D721Med (cell line): ENCODE measurements around the gene NRN1L.
"Not testable (repeated sequence)": the region's sequence is repeated elsewhere in the genome, so short reads cannot be mapped to it uniquely, and the experiment has no call there.

ENCODE experiments used
- DNase-seq: peaks from one replicate; pipeline ENCODE4 v3.0.0; 2011; ENCODE audit warnings: low spot score; ENCODE audit not compliant: insufficient read length
- FAIRE-seq: peaks from 2 replicates; lab custom pipeline; 2011; peaks lifted over from hg19 to GRCh38; lab: Jason Lieb, UNC
- TF ChIP-seq, protein P1 (sequence below): IDR thresholded peaks from 2 replicates; pipeline ENCODE4 v1.5.1; 2012; ENCODE audit warnings: mild to moderate bottlenecking, control low read depth; ENCODE audit not compliant: insufficient read depth; ENCODE audit errors: missing control alignments

The NRN1L gene

DNA sequence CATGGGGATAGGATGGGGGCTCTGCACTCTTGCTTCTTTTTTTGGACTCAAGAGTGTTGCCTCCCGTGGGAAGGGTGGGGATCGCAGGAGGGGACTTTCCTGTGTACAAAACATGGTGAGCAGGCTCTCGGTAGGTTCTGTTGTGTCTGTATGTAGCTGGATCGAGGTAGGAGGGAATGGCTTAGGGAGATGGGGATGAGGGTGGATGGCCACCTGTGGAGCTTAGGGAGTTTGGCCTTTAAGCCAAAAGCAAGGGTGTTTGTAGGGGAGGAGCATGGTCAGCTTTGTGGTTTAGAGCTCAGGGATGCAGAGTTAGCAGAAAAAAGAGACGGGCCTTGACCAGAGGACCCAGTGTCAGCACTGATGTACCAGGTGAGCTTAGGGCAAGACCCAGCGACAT, 22.8 kb upstream of the NRN1L start:
- TF ChIP-seq, protein P1, sequence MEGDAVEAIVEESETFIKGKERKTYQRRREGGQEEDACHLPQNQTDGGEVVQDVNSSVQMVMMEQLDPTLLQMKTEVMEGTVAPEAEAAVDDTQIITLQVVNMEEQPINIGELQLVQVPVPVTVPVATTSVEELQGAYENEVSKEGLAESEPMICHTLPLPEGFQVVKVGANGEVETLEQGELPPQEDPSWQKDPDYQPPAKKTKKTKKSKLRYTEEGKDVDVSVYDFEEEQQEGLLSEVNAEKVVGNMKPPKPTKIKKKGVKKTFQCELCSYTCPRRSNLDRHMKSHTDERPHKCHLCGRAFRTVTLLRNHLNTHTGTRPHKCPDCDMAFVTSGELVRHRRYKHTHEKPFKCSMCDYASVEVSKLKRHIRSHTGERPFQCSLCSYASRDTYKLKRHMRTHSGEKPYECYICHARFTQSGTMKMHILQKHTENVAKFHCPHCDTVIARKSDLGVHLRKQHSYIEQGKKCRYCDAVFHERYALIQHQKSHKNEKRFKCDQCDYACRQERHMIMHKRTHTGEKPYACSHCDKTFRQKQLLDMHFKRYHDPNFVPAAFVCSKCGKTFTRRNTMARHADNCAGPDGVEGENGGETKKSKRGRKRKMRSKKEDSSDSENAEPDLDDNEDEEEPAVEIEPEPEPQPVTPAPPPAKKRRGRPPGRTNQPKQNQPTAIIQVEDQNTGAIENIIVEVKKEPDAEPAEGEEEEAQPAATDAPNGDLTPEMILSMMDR: no peak
- FAIRE-seq (no peak), DNase-seq (no peak)

DNA sequence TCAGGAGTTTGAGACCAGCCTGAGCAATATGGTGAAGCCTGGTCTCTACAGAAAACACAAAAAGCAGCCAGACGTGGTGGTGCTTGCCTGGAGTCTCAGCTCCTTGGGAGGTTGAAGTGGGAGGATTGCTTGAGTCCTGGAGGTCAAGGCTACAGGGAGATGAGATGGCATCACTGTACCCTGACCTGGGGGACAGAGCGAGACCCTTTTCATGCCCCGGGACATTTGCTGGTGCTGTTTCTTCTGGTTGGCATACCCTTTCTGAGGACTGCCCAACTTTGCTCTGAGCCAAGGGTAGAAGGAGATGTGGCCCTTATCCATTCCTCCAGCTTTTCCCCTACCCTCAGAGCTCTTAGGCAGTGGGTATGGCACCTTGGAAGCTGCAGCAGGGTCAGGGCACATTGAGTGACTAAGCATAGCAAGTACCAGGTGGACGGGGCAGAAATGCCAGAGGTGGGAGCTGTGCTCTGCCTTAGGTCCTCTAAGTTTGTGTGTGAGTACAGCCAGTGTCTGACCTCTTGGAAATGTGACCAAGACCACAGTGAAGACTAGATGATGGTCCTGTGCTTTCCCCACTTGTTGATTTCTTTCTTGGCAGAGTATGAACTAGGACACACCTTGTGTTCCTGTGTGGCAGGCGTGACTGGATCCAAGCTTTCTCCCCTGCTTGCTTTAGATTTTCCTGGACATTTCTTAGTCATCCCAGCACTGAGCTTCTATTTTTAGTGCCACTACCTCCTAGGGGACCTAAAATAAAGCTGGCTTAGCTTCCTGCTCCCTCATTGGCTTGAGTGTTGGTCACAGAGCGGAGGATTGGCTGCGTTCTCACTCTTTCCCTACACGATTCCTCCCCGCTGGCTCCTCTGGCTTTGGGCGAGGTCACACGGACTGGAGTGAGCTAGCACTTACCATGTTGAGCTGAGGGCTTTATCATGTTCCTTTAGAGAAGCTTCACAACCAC, 21.8 kb upstream of the NRN1L start:
- TF ChIP-seq, protein P1: no peak
- DNase-seq: no peak
- FAIRE-seq: no peak

DNA sequence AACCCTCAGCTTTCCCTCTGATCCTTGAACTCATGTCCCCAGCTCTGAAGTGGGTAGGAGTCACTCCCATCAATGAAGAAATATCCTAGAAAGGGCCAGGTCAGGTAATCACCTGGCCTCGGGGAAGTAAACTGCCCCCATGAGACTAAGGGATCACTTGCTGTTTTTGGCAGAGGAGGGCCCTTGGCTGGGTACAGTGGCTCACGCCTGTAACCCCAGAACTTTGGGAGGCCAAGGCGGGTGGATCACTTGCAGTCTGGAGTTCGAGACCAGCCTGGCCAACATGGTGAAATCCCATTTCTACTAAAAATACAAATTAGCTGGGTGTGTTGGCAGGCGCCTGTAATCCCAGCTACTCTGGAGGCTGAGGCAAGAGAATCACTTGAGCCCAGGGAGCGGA, 20.6 kb upstream of the NRN1L start:
- FAIRE-seq, DNase-seq: not testable (repeated sequence)

DNA sequence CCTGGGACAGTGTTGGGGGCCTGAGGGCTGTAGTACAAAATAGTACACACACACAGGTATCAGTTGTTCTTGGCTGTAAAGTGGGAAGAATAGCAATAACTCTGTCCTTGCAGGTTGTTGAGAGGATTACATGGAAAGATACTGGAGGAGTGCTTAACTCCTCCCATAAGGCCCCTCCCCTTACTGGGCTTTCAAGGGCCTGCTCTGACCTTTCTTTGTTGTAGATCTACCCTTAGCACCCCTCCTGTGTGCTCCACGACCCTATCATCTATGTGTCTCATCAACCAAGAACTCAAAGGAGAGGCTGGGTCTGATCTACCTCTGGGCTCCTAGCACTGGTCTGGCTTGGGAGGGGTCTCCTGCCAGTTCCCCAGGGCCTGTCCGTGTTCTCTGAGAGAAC, 20.1 kb upstream of the NRN1L start:
- FAIRE-seq: no peak
- TF ChIP-seq, protein P1: no peak
- no peak for DNase-seq

DNA sequence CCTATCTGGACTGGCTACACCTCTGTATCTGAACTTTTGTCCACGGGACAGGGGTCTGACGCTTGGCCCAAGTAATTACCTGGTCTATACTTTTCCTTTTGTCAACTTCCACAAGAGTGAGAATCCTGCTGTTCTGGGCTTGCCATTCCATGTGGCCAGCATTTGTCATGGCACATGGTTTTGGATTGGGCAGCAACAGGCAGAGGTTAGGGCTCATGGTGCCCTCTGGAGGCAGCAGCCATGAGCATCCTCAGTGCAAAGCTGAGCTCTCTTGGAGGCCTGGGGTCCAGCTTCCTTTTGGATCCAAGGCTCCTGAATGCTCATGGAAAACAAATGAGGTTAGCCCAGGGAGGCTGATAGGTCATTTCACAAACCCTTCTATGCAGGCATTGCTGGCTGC, 19.4 kb upstream of the NRN1L start:
- DNase-seq: no peak

DNA sequence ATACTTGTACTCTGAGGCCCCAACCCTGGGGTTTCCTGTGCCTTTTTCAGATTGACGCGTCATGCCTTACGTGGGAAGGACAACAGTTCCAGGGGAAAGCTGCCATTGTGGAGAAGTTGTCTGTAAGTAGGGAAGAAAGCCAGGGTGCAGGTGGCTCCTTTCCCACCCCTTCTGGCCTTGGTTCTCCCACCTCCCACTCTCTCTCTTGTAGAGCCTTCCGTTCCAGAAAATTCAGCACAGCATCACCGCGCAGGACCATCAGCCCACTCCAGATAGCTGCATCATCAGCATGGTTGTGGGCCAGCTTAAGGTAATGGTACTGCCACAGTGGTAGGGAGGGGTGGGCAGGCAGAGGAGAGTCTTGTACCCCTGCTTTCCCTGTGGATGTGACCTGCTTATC, 16.4 kb upstream of the NRN1L start:
- TF ChIP-seq, protein P1: no peak
- FAIRE-seq (no peak), DNase-seq (no peak)

More for the DNA sequence above, 19.4 kb upstream of the NRN1L start:
- no peak for FAIRE-seq
- TF ChIP-seq, protein P1: peak; percentile 45

DNA sequence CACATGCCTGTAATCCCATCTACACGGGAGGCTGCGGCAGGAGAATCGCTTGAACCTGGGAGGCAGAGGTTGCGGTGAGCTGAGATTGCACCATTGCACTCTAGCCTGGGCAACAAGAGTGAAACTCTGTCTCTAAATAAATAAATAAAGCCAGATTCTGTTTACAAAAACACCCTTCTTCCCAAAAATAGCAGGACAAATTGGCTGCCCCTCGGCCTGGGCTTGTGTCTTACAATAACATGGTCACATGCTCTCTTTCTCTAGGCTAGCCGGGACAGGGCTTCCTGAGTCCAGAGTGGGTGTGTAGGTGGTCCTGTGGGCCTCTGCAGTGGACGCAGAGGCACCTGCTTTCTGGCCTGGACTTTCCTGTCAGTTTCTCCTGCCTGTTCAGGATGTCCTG, 15.0 kb upstream of the NRN1L start:
- FAIRE-seq: no peak
- TF ChIP-seq, protein P1: no peak
- DNase-seq: no peak
